ENCODE results near the gene EXD2. TPM values are rescaled to one million over a fixed set of nuclear protein-coding genes. Genes with fewer than 3 reads are reported as not detected.

The EXD2 gene
- total and polyA plus RNA-seq, 10 of the 15 experiments (the other 5 are each of a cell fraction or from before 2014, with no cell fraction given), result 1.0 to 12.4 (median 4.6) TPM

- H2AFZ ChIP-seq (ENCODE audit: control insufficient read depth, low read depth, low read length), result no peak overlapping the region
- CTCF ChIA-PET, result no interaction called here
- H3K4me2 ChIP-seq (ENCODE audit: control insufficient read depth, insufficient read depth), result no peak overlapping the region
- FAIRE-seq, result no peak
- no TSS peak for BruUV-seq (replicated peaks)
- H3K79me2 ChIP-seq (ENCODE audit: control insufficient read depth, insufficient read depth, low read length), result no peaks in the 10 kb centered on the region
- no peak overlapping the region for H3K9ac ChIP-seq (ENCODE audit: control insufficient read depth, insufficient read depth, low read length)
- no peak for DNase-seq (ENCODE audit: low read depth, low spot score)
- in situ Hi-C loops (cut with MboI), result no loop called here
- H3K9me3 ChIP-seq (replicated peaks; ENCODE audit: control insufficient read depth, insufficient read depth, low read length), result no peaks in the 10 kb centered on the region
- H3K36me3 ChIP-seq (ENCODE audit: control insufficient read depth in 2 of 2, insufficient read depth in 2 of 2, low read length in 1 of 2), result no peaks in the 10 kb centered on the region
- SMC1A ChIA-PET (ENCODE audit: uncharacterized antibody, unreplicated experiment), result interaction anchor here (1.3 kb wide), 1 partner anchor 190 kb away, joined by 3 read pairs; no protein-coding TSS in a partner anchor
- WGBS (ENCODE audit: insufficient coverage, insufficient replicate concordance, low lambda C conversion rate, missing lambda C conversion rate), result 55% methylated on average over 4 of the region's 4 CpGs
- TF ChIP-seq JUND (IDR thresholded peaks at IDR 0.05; ENCODE audit: low read depth, low read length) (no peak), STAT1 (conservative IDR thresholded peaks at IDR 0.05) (no peak), MLLT1 (IDR thresholded peaks at IDR 0.05) (no peak), TCF12 (IDR thresholded peaks at IDR 0.05; ENCODE audit: low read depth, low read length) (no peak), ZNF384 (IDR thresholded peaks at IDR 0.05; ENCODE audit: borderline replicate concordance, low read depth, low read length) (no peak), ZNF592 (IDR thresholded peaks at IDR 0.05) (no peak), PBX3 (IDR thresholded peaks at IDR 0.05; ENCODE audit: insufficient replicate concordance, low read depth, low read length) (no peak), BRCA1 (IDR thresholded peaks at IDR 0.05; ENCODE audit: low read depth, low read length) (no peak), SMARCA5 (IDR thresholded peaks at IDR 0.05) (no peak), PML (IDR thresholded peaks at IDR 0.05; ENCODE audit: low read length) (no peak)
- H4K20me1 ChIP-seq (ENCODE audit: control insufficient read depth, insufficient read depth), result no peaks in the 10 kb centered on the region
- no peak overlapping the region for H3K4me3 ChIP-seq
- POLR2A ChIA-PET, result no interaction called here
- peaks cover 2 to 5% of the 10 kb centered on the region in 2 experiments for H3K27me3 ChIP-seq (replicated peaks in 1 of 2; ENCODE audit: control insufficient read depth in 2 of 2, insufficient read depth in 2 of 2, low read length in 1 of 2)
- intact Hi-C loops (cut with micrococcal nuclease; ENCODE audit: unreplicated experiment), result no loop called here
- ATAC-seq, result no peak
- H3K4me1 ChIP-seq (ENCODE audit: control insufficient read depth, insufficient read depth, low read length), result no peaks in the 10 kb centered on the region
- RAD21 ChIA-PET (ENCODE audit: unreplicated experiment), result no interaction called here
- H3K27ac ChIP-seq (ENCODE audit: control insufficient read depth, insufficient read depth), result no peak overlapping the region
These were observed 77.5 kb downstream of the EXD2 start for GRCh38 chr14:69268763-69269162.
